NCI-H446 treated with DMSO at 0.1 percent for 48 hours (cell line): Measurements from ENCODE around the gene ENTR1.

Experiments used
- DNase-seq: peaks from one replicate; lab custom pipeline; 2025; lab: John Stamatoyannopoulos, UW

The ENTR1 gene

GRCh38 chr9:136376457-136376856, 34.0 kb downstream of the ENTR1 start:
- DNase-seq = no peak

- no peak for DNase-seq
Observed at GRCh38 chr9:136375096-136375495, 35.3 kb downstream of the ENTR1 start.

GRCh38 chr9:136374183-136374575, 36.2 kb downstream of the ENTR1 start:
- DNase-seq = no peak

GRCh38 chr9:136373300-136374182, 36.9 kb downstream of the ENTR1 start, which contains the start of gene CARD9:
Gene CARD9 (minus strand): TSS chr9:136373669. CDS start chr9:136372078, 1,591 bp downstream.
- DNase-seq = peak; percentile 7

GRCh38 chr9:136372561-136373299, 37.7 kb downstream of the ENTR1 start:
- DNase-seq = no peak

- no peak for DNase-seq
Observed at GRCh38 chr9:136372006-136372405, 38.4 kb downstream of the ENTR1 start.

GRCh38 chr9:136371533-136371880, 38.9 kb downstream of the ENTR1 start:
- DNase-seq = no peak

GRCh38 chr9:136370687-136371532, 39.5 kb downstream of the ENTR1 start:
- DNase-seq = no peak

- DNase-seq = no peak
Observed at GRCh38 chr9:136370037-136370436, 40.4 kb downstream of the ENTR1 start.

GRCh38 chr9:136368190-136368589, 42.2 kb downstream of the ENTR1 start:
- DNase-seq = no peak

GRCh38 chr9:136367296-136368145, 42.9 kb downstream of the ENTR1 start:
- no peak for DNase-seq

- DNase-seq = no peak
Observed at GRCh38 chr9:136366826-136367225, 43.6 kb downstream of the ENTR1 start.

- no peak for DNase-seq
Observed at GRCh38 chr9:136365775-136366222, 44.6 kb downstream of the ENTR1 start.

- DNase-seq = no peak
Observed at GRCh38 chr9:136364942-136365774, 45.3 kb downstream of the ENTR1 start.

- DNase-seq = no peak
Observed at GRCh38 chr9:136363949-136364748, 46.3 kb downstream of the ENTR1 start.

- peak; percentile 63 for DNase-seq
Observed at GRCh38 chr9:136363106-136363948, 47.1 kb downstream of the ENTR1 start, which contains the start of gene DNLZ. Gene DNLZ (minus strand): TSS chr9:136363744. CDS start chr9:136363714, 30 bp downstream.

- DNase-seq = no peak
Observed at GRCh38 chr9:136362450-136362784, 48.0 kb downstream of the ENTR1 start.

GRCh38 chr9:136361754-136362449, 48.5 kb downstream of the ENTR1 start:
- DNase-seq = no peak
